Suppressor macrophage treated with lipopolysaccharide for 1 hour (primary cell): ENCODE measurements around the gene NDRG2.

ENCODE experiments used
- DNase-seq, 3 donors: peaks; one replicate each; pipeline ENCODE4 v3.0.0-alpha.2; 2020 to 2022

NDRG2 gene

DNA sequence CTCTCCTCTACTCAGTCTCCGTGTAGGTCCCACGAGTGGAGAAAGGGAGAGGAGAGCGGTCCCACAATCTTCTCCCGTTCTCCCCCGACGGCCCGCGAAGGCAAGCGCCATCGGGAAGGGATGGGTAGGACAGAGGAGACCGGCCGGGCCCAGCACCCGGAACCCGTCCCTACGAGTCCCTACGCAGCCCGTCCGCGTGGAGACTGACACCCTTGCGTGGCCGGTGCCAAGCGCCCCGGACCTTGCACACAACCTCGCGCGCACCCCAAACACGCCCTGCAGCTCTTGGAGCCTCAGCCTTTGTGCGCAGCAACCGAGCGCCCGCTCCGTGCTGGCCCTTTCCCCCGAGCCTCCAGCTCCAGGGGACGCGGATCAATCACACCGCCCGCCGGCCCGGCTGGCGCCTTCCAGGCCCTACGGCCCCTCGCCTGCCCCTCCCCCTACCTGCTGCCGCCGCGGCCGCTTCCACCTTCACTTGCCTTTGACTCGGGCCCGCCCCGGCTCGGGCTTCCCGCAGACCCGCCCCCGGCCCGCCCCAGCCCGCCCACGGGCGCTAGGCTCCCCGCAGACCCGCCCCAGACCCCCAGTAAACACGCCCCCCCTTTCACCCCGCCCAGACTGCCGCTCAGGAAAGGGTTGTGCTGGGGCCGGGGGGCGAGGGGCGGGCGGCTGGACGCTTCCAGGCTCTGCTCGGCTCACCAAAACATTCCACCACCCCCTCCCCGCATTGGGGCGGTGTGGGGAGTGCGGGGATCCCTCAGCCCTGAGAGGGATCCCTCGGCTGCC, at the start of gene NDRG2:
Gene NDRG2 (minus strand): TSS at position 477 of the 786 bp plus-strand sequence. CDS start 1,746 bp downstream, outside the sequence.
- DNase-seq: peak in 1 of 3 donors; percentile 50

DNA sequence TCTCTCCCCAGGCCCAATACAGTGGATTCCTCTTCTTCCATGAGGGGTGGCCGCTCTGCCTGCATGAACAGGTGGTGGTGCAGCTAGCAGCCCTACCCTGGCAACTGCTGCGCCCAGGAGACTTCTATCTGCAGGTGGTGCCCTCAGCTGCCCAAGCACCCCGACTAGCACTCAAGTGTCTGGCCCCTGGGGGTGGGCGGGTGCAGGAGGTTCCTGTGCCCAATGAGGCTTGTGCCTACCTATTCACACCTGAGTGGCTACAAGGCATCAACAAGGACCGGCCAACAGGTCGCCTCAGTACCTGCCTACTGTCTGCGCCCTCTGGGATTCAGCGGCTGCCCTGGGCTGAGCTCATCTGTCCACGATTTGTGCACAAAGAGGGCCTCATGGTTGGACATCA, 49.1 kb upstream of the NDRG2 start:
- DNase-seq: no peak

DNA sequence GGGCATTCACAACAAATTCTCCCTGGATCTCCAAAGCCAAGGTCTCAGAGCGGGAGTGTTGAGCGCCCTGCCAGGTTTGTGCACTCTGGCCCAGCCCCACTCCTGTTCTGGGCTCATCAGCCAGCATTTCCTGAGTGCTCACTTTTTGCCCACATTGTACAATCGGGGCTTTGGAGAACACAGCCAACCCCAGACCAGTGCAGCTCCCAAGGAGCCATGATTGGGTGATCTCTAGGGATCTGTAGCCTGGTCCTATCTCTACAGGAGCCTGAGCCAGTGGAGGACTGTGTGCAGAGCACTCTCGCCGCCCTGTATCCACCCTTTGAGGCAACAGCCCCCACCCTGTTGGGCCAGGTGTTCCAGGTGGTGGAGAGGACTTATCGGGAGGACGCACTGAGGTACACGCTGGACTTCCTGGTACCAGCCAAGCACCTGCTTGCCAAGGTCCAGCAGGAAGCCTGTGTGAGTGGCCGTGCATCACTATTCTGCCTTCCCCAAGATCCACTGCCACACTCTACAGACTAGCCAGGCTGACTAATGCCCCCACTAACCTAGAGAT, 48.0 kb upstream of the NDRG2 start:
- DNase-seq: no peak

DNA sequence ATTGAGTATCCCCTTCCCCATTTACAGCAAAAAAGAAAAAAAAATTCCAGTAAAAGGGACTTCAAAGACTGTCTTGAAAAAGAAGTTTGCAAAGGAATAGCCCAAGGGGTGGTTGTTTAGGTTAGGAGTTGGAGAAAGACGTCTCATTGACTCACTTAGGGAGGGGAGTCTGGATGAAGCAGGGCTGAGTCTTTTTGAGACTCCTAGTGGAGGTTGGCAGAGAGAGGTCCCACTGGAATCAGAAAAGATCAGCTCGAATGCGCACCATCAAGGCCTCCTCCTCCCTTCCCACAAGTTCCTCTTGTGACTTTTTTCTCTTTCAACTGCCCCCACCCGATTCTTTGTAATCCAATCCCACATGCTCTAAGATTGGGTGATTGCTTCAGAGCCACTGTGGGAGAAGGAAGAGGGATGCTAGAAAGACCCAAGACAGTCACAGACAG, 47.2 kb upstream of the NDRG2 start:
- peak; percentile 77 to 84 (median 83) for DNase-seq

DNA sequence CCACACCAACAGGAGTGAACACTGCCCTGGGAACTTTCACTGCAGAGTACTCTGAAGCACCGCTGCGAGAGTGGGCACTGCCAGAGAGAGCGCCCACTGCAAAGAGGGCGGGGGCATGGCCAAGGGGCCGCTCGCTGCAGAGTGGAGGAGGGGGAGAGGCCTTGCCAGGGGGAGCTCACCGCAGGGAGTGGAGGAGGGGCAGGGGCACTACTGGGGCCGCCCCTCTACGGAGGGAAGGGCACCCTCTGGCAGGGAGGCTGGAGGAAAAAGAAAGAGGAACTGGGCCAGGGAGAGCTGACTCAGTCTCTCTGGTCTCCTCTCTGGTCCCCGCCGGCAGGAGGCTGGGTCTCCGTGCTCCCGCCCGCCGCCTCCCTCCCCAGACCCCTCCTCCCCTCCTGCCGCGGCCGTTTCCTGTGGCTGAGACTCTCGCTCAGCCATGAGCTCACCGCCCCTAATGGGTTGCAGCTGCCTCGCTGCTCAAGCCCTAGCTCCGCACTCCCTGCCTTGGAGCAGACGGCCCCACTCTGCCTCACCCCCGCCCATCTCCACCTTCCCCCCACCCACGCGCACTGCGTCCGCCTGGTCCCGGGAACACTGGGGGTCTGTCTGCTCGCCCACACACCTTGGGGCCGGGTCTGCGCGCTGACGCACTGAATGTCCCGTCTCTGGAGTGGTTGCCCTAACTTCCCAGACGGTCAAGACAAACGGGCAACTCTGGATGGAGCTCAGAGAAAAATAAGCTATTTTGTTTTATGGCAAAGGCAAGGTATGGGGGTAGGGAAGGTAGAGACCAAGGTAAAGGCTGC, 46.6 kb upstream of the NDRG2 start:
- peak; percentile 85 to 92 (median 88) for DNase-seq

DNA sequence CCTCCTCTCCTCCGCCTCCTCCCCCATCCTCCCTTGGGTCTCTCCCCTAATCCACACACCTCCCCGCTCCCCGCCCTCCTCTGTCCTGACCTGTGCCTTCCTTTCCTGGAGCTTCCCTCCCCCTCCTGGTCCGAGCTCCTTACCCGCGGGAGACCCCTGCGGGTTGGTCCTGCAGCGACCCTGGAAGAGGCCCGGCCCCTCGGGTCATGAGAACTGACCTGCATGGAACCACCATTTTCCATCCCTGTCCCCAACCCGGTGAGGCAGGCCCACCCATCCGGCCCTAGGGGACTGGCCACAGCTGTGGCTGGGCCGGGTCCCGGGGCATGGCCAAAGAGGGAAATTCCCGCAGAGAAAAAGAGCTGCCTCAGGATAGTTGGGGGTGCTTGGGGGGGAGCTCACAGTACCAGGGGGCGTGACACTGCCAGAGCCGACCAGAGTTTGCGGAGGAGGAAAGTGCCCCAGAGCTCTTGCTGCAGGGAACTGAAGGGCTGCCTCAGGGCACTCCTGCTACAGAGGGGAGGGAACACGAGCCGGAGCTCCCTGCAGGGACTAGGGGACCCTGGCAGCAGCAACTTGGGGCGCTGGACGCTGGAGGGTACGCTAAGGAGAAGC, 45.9 kb upstream of the NDRG2 start:
- peak; percentile 59 to 74 (median 59) for DNase-seq

DNA sequence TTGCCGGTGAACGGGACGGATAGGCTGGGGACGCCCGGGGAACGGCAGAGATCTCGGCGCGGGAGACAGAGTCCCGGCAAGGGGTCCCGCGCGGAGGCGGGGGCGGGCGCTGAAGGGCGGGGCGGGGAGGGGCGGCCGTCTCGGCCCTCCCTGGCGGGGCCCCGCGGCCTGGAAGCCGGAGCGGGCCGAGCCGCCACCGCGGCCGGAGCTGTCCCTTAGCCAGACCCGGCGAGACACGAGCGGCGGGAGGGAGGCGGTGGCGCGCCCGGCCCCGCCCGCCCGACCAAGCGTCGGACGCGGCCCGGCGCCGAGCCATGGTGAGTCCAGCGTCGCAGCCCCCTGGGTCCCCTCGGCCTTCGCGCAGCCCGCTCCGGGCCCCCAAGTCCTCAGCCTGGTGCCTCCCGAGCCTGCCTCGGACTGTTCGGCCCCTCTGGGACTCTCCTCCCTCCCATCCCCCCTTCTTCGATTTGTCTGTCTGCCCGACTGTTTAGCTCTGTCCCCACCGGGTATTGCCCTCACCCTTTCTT, 45.3 kb upstream of the NDRG2 start, which contains the start of gene ARHGEF40:
Gene ARHGEF40 (plus strand): TSS at position 222 of the 527 bp plus-strand sequence. CDS start 93 bp downstream, at position 315.
- DNase-seq: peak; percentile 47 to 84 (median 59)

DNA sequence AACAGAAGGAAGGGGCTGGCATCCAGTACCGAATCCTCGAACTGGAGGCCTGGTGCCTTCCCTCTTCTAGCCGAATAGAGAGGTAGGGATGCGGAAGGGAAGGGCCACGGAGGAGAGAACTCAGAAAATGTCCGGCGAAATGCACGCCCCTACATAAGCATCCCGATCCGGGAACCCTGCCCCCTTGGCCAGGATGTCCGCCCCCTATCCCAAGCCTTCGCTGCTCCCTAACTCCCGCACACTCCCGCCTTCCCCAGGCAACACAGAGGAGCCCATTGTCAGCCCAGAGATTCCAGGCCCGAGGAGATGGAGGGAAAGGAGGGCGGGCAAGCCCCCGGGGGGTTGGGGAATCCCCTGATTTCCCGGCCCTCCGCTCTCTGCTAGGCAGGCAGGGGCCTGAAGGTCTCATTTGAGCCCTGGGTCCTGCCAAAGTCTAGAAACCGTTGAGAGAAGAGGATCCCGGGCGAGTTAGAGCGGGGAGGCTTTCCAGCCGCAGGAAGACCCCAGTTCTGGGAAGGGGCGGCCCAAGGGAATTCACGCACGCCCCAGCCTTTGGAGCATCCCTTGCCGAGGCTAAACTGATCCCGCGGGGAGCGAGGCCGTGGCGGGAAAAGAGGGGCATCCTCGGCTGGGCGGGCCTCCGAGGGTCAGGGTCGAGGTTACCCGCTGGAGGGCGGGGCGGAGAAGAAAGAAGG, 44.7 kb upstream of the NDRG2 start:
- peak in 1 of 3 donors; percentile 18 for DNase-seq

DNA sequence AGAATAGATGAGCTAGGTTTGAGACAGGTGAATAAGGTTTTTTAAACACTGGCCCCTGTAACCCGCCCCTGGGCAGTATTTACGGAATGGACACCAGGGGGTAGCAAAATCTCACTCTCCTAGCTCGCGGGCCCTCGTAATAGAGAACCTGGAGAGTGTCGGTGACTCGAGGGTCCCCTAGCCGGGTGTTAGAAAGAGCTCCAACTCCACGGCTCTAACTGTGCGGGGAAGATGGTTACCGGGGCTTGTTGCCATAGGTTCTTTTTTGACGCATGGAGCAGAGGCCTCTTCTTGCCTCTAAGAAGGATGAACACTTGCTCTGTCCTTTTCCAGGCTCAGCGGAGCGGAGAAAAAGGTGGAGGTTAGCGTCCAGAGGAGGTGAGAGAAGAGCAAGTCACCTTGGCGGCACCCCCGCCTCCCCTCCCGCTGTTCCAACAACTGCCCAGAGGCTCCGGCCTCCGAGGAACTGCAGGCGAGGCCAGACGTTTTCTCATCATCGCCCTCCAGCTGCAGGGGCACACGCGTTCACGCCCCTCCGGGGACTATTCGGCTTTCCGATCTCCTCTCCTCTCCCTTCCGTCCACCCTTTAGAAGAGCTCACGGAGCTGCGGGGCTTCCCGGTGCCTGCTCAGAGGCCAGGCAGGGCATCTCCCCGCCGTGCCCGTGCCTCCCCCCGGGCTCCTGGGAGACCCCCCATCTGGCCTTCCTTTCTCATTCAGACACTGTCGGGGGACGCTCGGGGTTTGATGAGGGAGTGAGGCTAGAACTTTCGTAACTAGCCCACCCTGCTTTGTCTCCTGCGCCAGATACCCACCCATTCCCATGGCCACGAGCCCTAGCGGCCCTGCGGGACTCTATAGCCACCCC, 43.9 kb upstream of the NDRG2 start:
- DNase-seq: peak; percentile 72 to 82 (median 75)

DNA sequence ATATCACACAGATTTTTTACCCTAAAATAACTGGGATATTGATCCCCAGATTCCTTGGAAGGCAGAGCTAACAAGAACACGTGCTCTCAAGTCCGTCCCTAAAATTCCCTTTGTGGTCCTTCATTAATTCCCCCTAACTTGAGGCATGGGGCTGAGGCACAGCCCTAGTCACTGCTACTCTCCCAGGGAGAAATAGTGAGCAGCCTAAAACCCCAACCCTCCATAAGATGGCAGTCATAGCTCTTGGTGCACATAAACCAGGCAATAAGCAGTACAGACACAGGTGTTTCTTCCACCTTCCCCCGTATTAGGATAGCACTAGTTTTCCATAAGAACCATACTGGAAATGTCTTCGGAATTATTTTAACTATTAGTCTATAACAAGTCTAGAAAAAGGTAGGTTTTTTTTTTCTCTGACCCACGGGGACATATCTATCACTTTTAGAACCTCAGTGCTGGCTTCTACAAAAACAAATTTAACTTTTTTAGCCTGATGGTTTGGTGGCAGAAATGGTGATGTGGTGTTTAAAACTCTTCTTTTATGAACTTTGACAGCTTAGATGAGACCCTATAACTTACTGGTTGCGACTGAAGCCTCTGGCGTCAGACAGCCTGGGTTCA, 42.1 kb upstream of the NDRG2 start:
- DNase-seq: no peak

DNA sequence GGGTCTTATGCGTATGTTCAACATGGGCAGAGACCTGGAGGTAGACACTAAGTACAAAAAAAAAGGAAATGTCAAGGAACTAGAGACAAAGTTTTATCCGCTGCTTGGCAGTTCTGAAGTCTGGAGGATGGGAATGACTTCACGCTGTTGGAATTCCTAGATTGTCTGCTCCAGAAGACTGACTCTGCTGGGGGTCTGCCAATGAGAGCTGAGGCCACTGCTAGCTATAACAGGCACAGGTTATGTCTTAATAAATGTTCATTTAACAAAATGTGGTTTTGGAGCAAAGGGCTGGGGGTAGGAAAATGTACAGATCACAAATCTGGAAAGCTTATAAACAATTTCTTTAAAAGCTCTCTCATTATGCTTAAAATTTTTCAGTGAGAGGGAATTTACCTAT, 38.6 kb upstream of the NDRG2 start:
- no peak for DNase-seq

DNA sequence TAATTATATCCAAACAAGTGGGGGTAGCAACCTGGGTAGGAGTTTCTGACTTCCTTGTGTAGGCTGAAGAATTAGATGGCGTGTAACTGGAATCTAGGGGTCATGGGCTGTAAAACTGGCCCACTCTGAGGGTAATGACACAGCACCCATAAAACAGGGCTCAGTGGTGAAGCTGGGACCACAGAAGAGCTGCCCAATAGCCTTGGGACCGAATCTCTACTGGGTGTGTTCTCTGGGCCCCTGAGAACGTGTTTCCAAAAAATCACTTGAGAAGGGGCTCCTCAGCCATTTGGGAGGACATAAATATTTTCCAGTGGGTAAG, 36.4 kb upstream of the NDRG2 start:
- no peak for DNase-seq

DNA sequence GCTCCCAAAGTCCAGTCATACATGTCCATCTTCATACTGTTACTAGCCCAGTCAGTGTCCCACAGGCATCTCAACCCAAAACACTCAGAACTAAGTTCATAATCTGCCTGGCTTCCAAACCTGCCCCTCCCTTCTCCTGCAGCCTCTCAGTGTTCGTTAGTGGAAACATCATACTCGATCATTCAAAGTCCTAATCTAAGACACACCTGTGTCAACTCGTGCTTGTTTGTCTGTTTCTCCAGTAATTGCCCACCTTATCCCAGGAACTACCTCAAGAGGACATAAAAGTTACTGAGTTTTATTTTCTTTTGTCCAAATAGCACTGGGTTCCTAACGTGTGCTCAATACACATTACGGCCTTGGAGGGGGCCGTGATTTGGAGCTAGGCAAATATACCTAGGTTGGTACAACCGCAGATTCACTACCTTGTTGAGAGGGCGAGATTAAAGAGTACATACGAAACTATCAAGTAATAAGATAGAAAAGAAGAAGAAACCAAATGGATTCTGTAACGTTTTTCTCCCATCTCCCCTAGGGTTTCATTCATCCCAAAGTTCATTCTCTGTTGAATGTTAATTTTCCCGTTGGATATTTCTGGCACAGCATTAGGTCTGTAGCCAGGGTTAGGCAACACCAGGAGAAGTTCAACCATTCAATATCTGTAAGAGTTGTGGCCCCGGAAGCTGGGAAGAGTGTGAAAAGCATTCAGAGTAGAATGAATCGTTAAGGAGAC, 35.9 kb upstream of the NDRG2 start:
- DNase-seq: no peak

DNA sequence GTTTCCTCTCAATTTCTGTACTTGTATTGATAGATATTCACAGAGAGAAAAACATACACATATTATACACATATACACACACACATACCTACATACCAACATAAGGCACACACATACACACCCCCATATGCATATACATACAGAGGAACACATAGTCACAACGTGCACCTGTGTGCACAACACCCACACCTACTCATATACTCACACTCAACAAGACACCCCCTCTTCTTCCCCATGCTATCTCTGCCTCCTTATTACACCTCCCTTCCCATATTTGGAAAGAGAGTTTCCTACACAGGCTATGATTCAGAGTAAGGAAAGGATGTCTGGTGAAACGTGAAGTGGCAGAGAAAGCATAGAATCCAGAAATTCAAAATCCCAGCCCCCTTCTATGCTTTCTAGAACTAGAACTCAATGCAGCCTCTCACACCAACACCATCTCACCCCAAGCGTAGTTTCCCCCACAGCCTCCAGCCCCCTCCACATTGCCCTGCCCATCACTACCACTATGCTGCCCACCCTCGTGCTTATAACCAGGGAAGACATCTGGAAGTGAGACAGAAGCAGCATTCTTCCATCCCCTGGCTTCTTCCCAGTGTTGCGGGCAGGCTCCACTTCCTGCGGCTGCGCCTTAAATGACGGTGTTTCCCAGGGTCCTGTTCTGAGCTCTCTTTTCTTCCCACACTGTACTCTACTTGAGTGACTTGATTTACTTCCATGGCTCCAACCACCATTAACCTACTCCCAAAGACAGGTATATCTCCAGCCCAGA, 35.2 kb upstream of the NDRG2 start:
- no peak for DNase-seq

DNA sequence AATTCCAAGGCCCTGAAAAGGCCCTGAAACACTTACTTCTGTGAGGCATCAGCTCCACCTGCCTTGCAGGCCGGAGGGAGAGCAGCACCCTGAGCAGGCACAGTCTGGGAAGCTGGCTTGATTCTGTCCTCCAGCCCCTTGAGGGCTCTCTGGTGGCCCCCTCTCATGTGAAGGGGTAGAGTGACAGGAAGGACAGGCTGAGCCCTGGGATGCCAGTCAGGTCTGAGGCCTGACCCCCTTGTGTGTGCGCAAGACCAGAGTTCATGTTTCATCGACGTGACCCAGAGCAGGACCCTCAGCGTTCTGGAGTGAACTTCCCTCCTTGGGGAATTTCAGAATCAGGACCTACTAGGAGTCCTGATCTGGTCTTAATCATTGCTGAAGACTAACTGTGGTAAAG, 34.0 kb upstream of the NDRG2 start:
- DNase-seq: no peak

DNA sequence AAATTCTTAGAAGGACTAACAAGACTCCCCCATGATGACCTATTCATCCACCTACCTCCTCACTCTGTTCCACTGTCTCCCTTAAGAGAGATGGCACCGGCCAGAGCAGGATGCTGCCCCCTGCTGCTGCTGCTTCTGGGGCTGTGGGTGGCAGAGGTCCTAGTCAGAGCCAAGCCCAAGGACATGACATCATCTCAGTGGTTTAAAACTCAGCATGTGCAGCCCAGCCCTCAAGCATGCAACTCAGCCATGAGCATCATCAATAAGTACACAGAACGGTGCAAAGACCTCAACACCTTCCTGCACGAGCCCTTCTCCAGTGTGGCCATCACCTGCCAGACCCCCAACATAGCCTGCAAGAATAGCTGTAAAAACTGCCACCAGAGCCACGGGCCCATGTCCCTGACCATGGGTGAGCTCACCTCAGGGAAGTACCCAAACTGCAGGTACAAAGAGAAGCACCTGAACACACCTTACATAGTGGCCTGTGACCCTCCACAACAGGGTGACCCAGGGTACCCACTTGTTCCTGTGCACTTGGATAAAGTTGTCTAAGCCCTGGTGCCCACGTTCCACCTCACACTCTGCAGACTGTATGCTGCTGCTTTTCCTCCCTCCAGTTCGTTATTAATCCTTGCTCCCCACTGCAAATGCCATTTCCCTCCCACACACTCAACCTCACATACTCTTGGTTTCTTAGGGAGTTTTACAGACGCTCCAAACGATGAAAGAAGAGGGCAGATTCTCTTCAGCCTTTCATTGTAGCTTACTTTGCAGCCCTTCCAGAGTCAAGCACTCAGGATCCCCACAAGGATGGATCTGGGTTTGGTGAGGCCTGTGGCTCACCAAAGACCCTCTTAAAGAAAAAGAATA, 33.2 kb upstream of the NDRG2 start, which contains the start of gene RNASE8:
Gene RNASE8 (plus strand): TSS at position 20 of the 873 bp plus-strand sequence. CDS start 71 bp downstream, at position 91.
- DNase-seq: peak; percentile 33 to 77 (median 50)

DNA sequence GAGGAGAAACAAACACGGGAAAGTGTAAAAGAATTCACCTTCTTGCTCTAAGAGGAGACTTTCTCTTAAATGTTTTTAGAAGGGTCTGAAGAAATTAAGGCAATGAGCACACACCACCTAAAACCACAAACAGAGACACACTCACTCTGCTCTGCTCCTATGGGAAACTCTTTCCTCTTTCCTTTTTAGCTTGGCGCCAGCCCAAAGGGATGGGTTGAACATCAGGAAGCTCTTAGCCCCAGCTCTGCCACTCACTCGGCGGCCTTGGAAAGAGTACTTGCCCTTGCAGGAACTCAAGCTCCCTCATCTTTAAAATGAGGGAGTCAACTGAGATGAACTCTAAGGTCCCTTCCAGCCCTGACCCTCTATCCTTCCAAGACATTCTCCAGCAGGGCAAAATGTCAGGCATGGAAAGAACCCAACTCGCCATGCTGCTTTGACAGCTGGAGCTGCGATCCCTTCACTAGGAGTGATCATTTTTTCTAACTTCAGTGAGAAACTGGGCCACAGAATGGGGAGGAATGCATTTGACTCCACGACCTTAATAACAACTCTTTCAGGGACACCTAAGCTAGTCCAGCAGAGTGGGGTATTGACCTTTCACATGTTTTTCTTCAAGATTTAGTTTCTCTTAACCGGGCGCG, 31.8 kb upstream of the NDRG2 start:
- DNase-seq: no peak
